ENCODE data around the gene WDFY3. TPM values are rescaled to one million over a fixed set of nuclear protein-coding genes. Genes with fewer than 3 reads are reported as not detected.

The WDFY3 gene
- total and polyA plus RNA-seq, 4 donors, result 7.5 to 229 (median 75.8) TPM

GRCh38 chr4:84677995-84678394 lies 288.5 kb downstream of the WDFY3 start:
- no peaks in the 10 kb centered on the region for H3K27me3 ChIP-seq (ENCODE audit: control insufficient read depth in 3 of 3, insufficient read depth in 3 of 3, low read length in 2 of 3)
- no peak overlapping the region for H3K9ac ChIP-seq (ENCODE audit: insufficient read depth in 1 of 2, low read length in 2 of 2)
- peaks cover 0 to 15% (median 3%) of the 10 kb centered on the region in 5 donors for H3K4me1 ChIP-seq (ENCODE audit: control insufficient read depth in 5 of 5, insufficient read depth in 5 of 5, low read length in 5 of 5)
- H3K9me3 ChIP-seq (ENCODE audit: control insufficient read depth in 4 of 4, insufficient read depth in 3 of 4, low read length in 3 of 4), result no peaks in the 10 kb centered on the region
- H3K27ac ChIP-seq (ENCODE audit: low read depth in 1 of 2, low read length in 1 of 2), result no peak overlapping the region
- H3K4me3 ChIP-seq, result no peak overlapping the region
- DNase-seq, result no peak
- WGBS, 2 donors, result 96 to 98% methylated on average over 5 of the region's 5 CpGs
- peaks cover 17 to 48% (median 35%) of the 10 kb centered on the region in 4 donors for H3K36me3 ChIP-seq (ENCODE audit: control insufficient read depth in 4 of 4, insufficient read depth in 4 of 4, low read length in 4 of 4)
- no peak for ATAC-seq (ENCODE audit: insufficient read depth, low FRiP score)
- TF ChIP-seq, protein P1, sequence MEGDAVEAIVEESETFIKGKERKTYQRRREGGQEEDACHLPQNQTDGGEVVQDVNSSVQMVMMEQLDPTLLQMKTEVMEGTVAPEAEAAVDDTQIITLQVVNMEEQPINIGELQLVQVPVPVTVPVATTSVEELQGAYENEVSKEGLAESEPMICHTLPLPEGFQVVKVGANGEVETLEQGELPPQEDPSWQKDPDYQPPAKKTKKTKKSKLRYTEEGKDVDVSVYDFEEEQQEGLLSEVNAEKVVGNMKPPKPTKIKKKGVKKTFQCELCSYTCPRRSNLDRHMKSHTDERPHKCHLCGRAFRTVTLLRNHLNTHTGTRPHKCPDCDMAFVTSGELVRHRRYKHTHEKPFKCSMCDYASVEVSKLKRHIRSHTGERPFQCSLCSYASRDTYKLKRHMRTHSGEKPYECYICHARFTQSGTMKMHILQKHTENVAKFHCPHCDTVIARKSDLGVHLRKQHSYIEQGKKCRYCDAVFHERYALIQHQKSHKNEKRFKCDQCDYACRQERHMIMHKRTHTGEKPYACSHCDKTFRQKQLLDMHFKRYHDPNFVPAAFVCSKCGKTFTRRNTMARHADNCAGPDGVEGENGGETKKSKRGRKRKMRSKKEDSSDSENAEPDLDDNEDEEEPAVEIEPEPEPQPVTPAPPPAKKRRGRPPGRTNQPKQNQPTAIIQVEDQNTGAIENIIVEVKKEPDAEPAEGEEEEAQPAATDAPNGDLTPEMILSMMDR (IDR thresholded peaks at IDR 0.05; ENCODE audit: control extremely low read depth, extremely low read depth), result no peak

GRCh38 chr4:84677093-84677492 lies 289.4 kb downstream of the WDFY3 start:
- Histone ChIP-seq H3K9ac (ENCODE audit: insufficient read depth in 1 of 2, low read length in 2 of 2) (no peak overlapping the region), H3K9me3 (ENCODE audit: control insufficient read depth in 4 of 4, insufficient read depth in 3 of 4, low read length in 3 of 4) (no peaks in the 10 kb centered on the region), H3K27me3 (ENCODE audit: control insufficient read depth in 3 of 3, insufficient read depth in 3 of 3, low read length in 2 of 3) (no peaks in the 10 kb centered on the region), H3K36me3 (ENCODE audit: control insufficient read depth in 4 of 4, insufficient read depth in 4 of 4, low read length in 4 of 4) (peaks cover 18 to 51% (median 36%) of the 10 kb centered on the region in 4 donors), H3K27ac (ENCODE audit: low read depth in 1 of 2, low read length in 1 of 2) (no peak overlapping the region), H3K4me3 (no peak overlapping the region), H3K4me1 (ENCODE audit: control insufficient read depth in 5 of 5, insufficient read depth in 5 of 5, low read length in 5 of 5) (peaks cover 0 to 10% (median 2%) of the 10 kb centered on the region in 5 donors)
- TF ChIP-seq, protein P1 (IDR thresholded peaks at IDR 0.05; ENCODE audit: control extremely low read depth, extremely low read depth), result no peak
- ATAC-seq (ENCODE audit: insufficient read depth, low FRiP score) (no peak), DNase-seq (no peak)
- 85 to 89% methylated on average over 9 of the region's 9 CpGs for WGBS, 2 donors

DNA sequence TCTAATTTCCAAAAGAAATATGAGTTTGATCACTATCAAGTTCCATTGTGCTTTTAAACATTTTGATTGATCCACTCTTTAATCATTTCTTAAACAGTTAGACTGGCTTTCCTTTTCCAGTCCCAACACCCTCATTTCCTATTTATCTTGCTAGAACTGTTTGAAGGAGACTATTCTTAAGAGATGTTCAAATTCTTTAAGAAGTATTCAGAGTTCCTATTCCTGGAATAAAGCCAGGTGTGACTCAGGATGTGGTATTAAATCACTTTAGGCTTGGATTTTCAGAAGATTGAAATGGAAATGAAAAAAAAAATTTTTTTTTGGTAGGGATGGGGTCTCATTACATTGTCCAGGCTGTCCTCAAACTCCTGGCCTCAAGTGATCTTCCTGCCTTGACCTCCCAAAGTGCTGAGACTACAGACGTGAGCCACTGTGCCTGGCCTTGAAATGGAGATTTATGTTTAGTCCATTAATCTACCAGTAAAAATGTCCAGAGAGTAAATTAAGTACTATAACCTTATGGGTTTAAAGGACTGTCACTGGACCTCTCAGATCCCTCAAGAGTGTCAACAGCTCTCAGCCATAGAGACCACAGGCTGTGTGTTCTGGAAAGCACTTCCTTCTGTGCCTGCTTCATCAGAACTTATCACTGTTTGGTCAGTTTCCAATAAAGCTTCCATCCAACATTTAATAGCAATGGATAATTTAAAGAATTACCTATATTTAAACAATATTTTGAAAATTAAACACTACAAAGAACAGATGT lies 292.8 kb downstream of the WDFY3 start:
- WGBS, 2 donors, result 78 to 84% methylated on average over 1 of the region's 1 CpG
- H3K4me3 ChIP-seq, result no peak overlapping the region
- ATAC-seq (ENCODE audit: insufficient read depth, low FRiP score) (peak; percentile 58), DNase-seq (peak in 1 of 3 donors; percentile 31)
- TF ChIP-seq, protein P1 (IDR thresholded peaks at IDR 0.05; ENCODE audit: control extremely low read depth, extremely low read depth), result no peak
- H3K27me3 ChIP-seq (ENCODE audit: control insufficient read depth in 3 of 3, insufficient read depth in 3 of 3, low read length in 2 of 3), result no peaks in the 10 kb centered on the region
- no peak overlapping the region for H3K27ac ChIP-seq (ENCODE audit: low read depth in 1 of 2, low read length in 1 of 2)
- H3K9ac ChIP-seq (ENCODE audit: insufficient read depth in 1 of 2, low read length in 2 of 2), result no peak overlapping the region
- peaks cover 0 to 4% (median 0%) of the 10 kb centered on the region in 5 donors for H3K4me1 ChIP-seq (ENCODE audit: control insufficient read depth in 5 of 5, insufficient read depth in 5 of 5, low read length in 5 of 5)
- H3K9me3 ChIP-seq (ENCODE audit: control insufficient read depth in 4 of 4, insufficient read depth in 3 of 4, low read length in 3 of 4), result no peaks in the 10 kb centered on the region
- H3K36me3 ChIP-seq (ENCODE audit: control insufficient read depth in 4 of 4, insufficient read depth in 4 of 4, low read length in 4 of 4), result peaks cover 18 to 57% (median 35%) of the 10 kb centered on the region in 4 donors
